Gastroesophageal sphincter (tissue), 3 donors: ENCODE measurements around the gene TTYH1.
A peak's percentile ranks its signal among the peaks of the same experiment; 100 is the strongest.

Experiments used
- EP300 ChIP-seq: sonication (generic); formaldehyde crosslinking; IDR thresholded peaks from one replicate; pipeline ENCODE4 v1.6.1; 2017; ENCODE audit warnings: antibody characterized with exemption, mild to moderate bottlenecking
- TF ChIP-seq, protein P1 (sequence below), 4 experiments: fragments of 200-600 bp in 2 of 4; fragments of 450-650 bp in 2 of 4; sonication (generic) in 1 of 4; IDR thresholded peaks; one replicate each; pipeline ENCODE4 v1.5.1; 2017 to 2019; ENCODE audit warnings: antibody characterized with exemption in 4 of 4, mild to moderate bottlenecking in 2 of 4, moderate library complexity in 2 of 4

DNA sequence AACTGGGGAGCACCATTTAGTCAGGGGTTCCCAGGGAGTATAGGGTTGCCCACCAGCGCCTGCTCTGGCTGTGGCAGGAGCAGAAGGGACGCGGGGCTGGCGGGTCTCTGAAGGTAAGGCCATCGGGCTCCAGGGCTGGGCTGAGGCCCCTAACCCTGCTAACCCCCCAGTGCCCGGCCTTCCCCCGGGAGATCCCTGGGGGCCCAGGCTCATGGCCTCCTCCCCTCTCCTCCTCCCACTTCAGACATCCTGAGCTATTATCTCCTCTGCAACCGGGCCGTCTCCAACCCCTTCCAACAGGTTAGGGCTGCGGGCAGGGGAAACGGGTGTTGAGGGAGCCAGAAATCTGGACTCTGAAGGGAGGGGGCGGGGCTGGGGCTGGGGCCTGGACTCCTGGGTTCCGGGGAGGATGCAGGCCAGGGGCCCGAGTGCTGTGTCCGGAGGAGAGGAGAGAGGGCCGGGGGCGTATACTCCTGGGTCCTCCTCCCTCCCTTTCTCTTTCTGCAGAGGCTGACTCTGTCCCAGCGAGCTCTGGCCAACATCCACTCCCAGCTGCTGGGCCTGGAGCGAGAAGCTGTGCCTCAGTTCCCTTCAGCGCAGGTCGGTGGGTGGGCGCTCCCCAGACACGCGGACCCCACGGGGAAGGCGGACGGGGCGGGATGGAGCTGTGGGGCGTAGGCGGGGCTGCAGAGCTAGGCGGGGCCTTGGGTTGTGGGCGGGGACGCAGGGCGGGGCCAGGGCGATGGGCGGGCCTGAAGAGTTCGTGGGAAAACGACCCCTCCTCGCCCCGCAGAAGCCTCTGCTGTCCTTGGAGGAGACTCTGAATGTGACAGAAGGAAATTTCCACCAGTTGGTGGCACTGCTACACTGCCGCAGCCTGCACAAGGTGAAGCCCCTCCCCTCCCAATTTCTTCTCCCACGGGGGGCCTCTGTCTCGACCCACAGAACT lies 15.3 kb downstream of the TTYH1 start:
- TF ChIP-seq EP300, result no peak
- TF ChIP-seq, protein P1, sequence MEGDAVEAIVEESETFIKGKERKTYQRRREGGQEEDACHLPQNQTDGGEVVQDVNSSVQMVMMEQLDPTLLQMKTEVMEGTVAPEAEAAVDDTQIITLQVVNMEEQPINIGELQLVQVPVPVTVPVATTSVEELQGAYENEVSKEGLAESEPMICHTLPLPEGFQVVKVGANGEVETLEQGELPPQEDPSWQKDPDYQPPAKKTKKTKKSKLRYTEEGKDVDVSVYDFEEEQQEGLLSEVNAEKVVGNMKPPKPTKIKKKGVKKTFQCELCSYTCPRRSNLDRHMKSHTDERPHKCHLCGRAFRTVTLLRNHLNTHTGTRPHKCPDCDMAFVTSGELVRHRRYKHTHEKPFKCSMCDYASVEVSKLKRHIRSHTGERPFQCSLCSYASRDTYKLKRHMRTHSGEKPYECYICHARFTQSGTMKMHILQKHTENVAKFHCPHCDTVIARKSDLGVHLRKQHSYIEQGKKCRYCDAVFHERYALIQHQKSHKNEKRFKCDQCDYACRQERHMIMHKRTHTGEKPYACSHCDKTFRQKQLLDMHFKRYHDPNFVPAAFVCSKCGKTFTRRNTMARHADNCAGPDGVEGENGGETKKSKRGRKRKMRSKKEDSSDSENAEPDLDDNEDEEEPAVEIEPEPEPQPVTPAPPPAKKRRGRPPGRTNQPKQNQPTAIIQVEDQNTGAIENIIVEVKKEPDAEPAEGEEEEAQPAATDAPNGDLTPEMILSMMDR (IDR thresholded peaks at IDR 0.05), result peak in 1 of 4 experiments; percentile 33
